ENCODE results near the gene MAML3. TPM values are rescaled to one million over a fixed set of nuclear protein-coding genes. Genes with fewer than 3 reads are reported as not detected.

The MAML3 gene
- total and polyA plus RNA-seq, 3 experiments from 2014 or later, result 0.44 to 0.57 (median 0.52) TPM

GRCh38 chr4:140185412-140186081, 31.6 kb upstream of the MAML3 start:
- H3K27ac Mint-ChIP-seq, result peak overlapping the region in 1 of 8 donors; percentile 25
- Histone ChIP-seq H3K36me3 (ENCODE audit: insufficient read depth, low read length) (no peaks in the 10 kb centered on the region), H3K27ac (ENCODE audit: low read depth, low read length) (no peak overlapping the region), H3K9me3 (ENCODE audit: low read length) (no peaks in the 10 kb centered on the region), H3K27me3 (ENCODE audit: insufficient read depth, low read length, poor library complexity, severe bottlenecking) (no peaks in the 10 kb centered on the region), H3K4me3 (ENCODE audit: low read length) (no peak overlapping the region), H3K4me1 (ENCODE audit: insufficient read depth, low read length) (no peaks in the 10 kb centered on the region)
- H3K36me3 Mint-ChIP-seq, result no peaks in the 10 kb centered on the region
- no peaks in the 10 kb centered on the region for H3K4me1 Mint-ChIP-seq
- H3K4me3 Mint-ChIP-seq, result no peak overlapping the region
- no peaks in the 10 kb centered on the region for H3K9me3 Mint-ChIP-seq
- ChIA-PET POLR2A (no interaction called here), CTCF (interaction anchor here (0.9 kb wide), 1 partner anchor 67 kb away, joined by 3 read pairs; no protein-coding TSS in a partner anchor)
- DNase-seq, result no peak
- H3K27me3 Mint-ChIP-seq, result peaks cover 4 to 11% of the 10 kb centered on the region in 2 donors

GRCh38 chr4:140183270-140183669, 29.3 kb upstream of the MAML3 start:
- no peak overlapping the region for H3K4me3 ChIP-seq (ENCODE audit: low read length)
- Mint-ChIP-seq H3K4me3 (no peak overlapping the region), H3K36me3 (no peaks in the 10 kb centered on the region), H3K27ac (no peak overlapping the region), H3K9me3 (no peaks in the 10 kb centered on the region), H3K27me3 (peaks cover 4 to 13% of the 10 kb centered on the region in 2 donors), H3K4me1 (no peaks in the 10 kb centered on the region)
- H3K9me3 ChIP-seq (ENCODE audit: low read length), result no peaks in the 10 kb centered on the region
- ChIA-PET CTCF (no interaction called here), POLR2A (interaction anchor here (0.6 kb wide), 1 partner anchor 540 kb away, joined by 3 read pairs; no protein-coding TSS in a partner anchor)
- H3K4me1 ChIP-seq (ENCODE audit: insufficient read depth, low read length), result no peaks in the 10 kb centered on the region
- no peaks in the 10 kb centered on the region for H3K27me3 ChIP-seq (ENCODE audit: insufficient read depth, low read length, poor library complexity, severe bottlenecking)
- no peak overlapping the region for H3K27ac ChIP-seq (ENCODE audit: low read depth, low read length)
- DNase-seq, result no peak
- no peaks in the 10 kb centered on the region for H3K36me3 ChIP-seq (ENCODE audit: insufficient read depth, low read length)

- no peaks in the 10 kb centered on the region for H3K9me3 Mint-ChIP-seq
- no peak overlapping the region for H3K27ac ChIP-seq (ENCODE audit: low read depth, low read length)
- CTCF ChIA-PET, result no interaction called here
- H3K36me3 Mint-ChIP-seq, result no peaks in the 10 kb centered on the region
- no peaks in the 10 kb centered on the region for H3K9me3 ChIP-seq (ENCODE audit: low read length)
- no peak for DNase-seq
- no peak overlapping the region for H3K27ac Mint-ChIP-seq
- H3K4me3 ChIP-seq (ENCODE audit: low read length), result no peak overlapping the region
- H3K4me3 Mint-ChIP-seq, result no peak overlapping the region
- H3K27me3 ChIP-seq (ENCODE audit: insufficient read depth, low read length, poor library complexity, severe bottlenecking), result no peaks in the 10 kb centered on the region
- peaks cover 8 to 17% of the 10 kb centered on the region in 2 donors for H3K27me3 Mint-ChIP-seq
- no peaks in the 10 kb centered on the region for H3K36me3 ChIP-seq (ENCODE audit: insufficient read depth, low read length)
- H3K4me1 ChIP-seq (ENCODE audit: insufficient read depth, low read length), result no peaks in the 10 kb centered on the region
- POLR2A ChIA-PET, result no interaction called here
- H3K4me1 Mint-ChIP-seq, result no peaks in the 10 kb centered on the region
Observed at GRCh38 chr4:140180577-140180976, 26.6 kb upstream of the MAML3 start.

- H3K4me3 Mint-ChIP-seq, result no peak overlapping the region
- H3K4me1 Mint-ChIP-seq, result no peaks in the 10 kb centered on the region
- no peak overlapping the region for H3K27ac ChIP-seq (ENCODE audit: low read depth, low read length)
- H3K36me3 ChIP-seq (ENCODE audit: insufficient read depth, low read length), result no peaks in the 10 kb centered on the region
- no peaks in the 10 kb centered on the region for H3K4me1 ChIP-seq (ENCODE audit: insufficient read depth, low read length)
- peaks cover 12 to 17% of the 10 kb centered on the region in 2 donors for H3K27me3 Mint-ChIP-seq
- no peak overlapping the region for H3K27ac Mint-ChIP-seq
- H3K4me3 ChIP-seq (ENCODE audit: low read length), result no peak overlapping the region
- H3K9me3 ChIP-seq (ENCODE audit: low read length), result no peaks in the 10 kb centered on the region
- ChIA-PET CTCF (no interaction called here), POLR2A (no interaction called here)
- H3K9me3 Mint-ChIP-seq, result no peaks in the 10 kb centered on the region
- no peaks in the 10 kb centered on the region for H3K36me3 Mint-ChIP-seq
- no peak for DNase-seq
- H3K27me3 ChIP-seq (ENCODE audit: insufficient read depth, low read length, poor library complexity, severe bottlenecking), result no peaks in the 10 kb centered on the region
Observed at GRCh38 chr4:140176735-140177134, 22.8 kb upstream of the MAML3 start.

GRCh38 chr4:140174543-140174942, 20.6 kb upstream of the MAML3 start:
- Histone ChIP-seq H3K27me3 (ENCODE audit: insufficient read depth, low read length, poor library complexity, severe bottlenecking) (no peaks in the 10 kb centered on the region), H3K9me3 (ENCODE audit: low read length) (no peaks in the 10 kb centered on the region), H3K36me3 (ENCODE audit: insufficient read depth, low read length) (no peaks in the 10 kb centered on the region), H3K27ac (ENCODE audit: low read depth, low read length) (no peak overlapping the region), H3K4me1 (ENCODE audit: insufficient read depth, low read length) (no peaks in the 10 kb centered on the region), H3K4me3 (ENCODE audit: low read length) (no peak overlapping the region)
- H3K27me3 Mint-ChIP-seq, result peaks cover 12 to 15% of the 10 kb centered on the region in 2 donors
- ChIA-PET POLR2A (no interaction called here), CTCF (no interaction called here)
- no peak overlapping the region for H3K4me3 Mint-ChIP-seq
- H3K4me1 Mint-ChIP-seq, result no peaks in the 10 kb centered on the region
- no peak overlapping the region for H3K27ac Mint-ChIP-seq
- DNase-seq, result no peak
- no peaks in the 10 kb centered on the region for H3K36me3 Mint-ChIP-seq
- no peaks in the 10 kb centered on the region for H3K9me3 Mint-ChIP-seq

- H3K36me3 Mint-ChIP-seq, result no peaks in the 10 kb centered on the region
- Histone ChIP-seq H3K36me3 (ENCODE audit: insufficient read depth, low read length) (no peaks in the 10 kb centered on the region), H3K27ac (ENCODE audit: low read depth, low read length) (no peak overlapping the region), H3K4me3 (ENCODE audit: low read length) (no peak overlapping the region), H3K27me3 (ENCODE audit: insufficient read depth, low read length, poor library complexity, severe bottlenecking) (no peaks in the 10 kb centered on the region), H3K4me1 (ENCODE audit: insufficient read depth, low read length) (no peaks in the 10 kb centered on the region), H3K9me3 (ENCODE audit: low read length) (no peaks in the 10 kb centered on the region)
- no peak overlapping the region for H3K27ac Mint-ChIP-seq
- H3K4me3 Mint-ChIP-seq, result no peak overlapping the region
- no peaks in the 10 kb centered on the region for H3K9me3 Mint-ChIP-seq
- CTCF ChIA-PET, result no interaction called here
- no peaks in the 10 kb centered on the region for H3K4me1 Mint-ChIP-seq
- POLR2A ChIA-PET, result no interaction called here
- no peak for DNase-seq
- peaks cover 11 to 16% of the 10 kb centered on the region in 2 donors for H3K27me3 Mint-ChIP-seq
Observed at GRCh38 chr4:140172960-140173359, 19.0 kb upstream of the MAML3 start.

GRCh38 chr4:140170299-140170698, 16.3 kb upstream of the MAML3 start:
- Histone ChIP-seq H3K36me3 (ENCODE audit: insufficient read depth, low read length) (no peaks in the 10 kb centered on the region), H3K9me3 (ENCODE audit: low read length) (no peaks in the 10 kb centered on the region), H3K27me3 (ENCODE audit: insufficient read depth, low read length, poor library complexity, severe bottlenecking) (no peaks in the 10 kb centered on the region), H3K27ac (ENCODE audit: low read depth, low read length) (no peak overlapping the region), H3K4me1 (ENCODE audit: insufficient read depth, low read length) (no peaks in the 10 kb centered on the region), H3K4me3 (ENCODE audit: low read length) (no peak overlapping the region)
- POLR2A ChIA-PET, result no interaction called here
- CTCF ChIA-PET, result no interaction called here
- H3K27ac Mint-ChIP-seq, result no peak overlapping the region
- no peaks in the 10 kb centered on the region for H3K36me3 Mint-ChIP-seq
- H3K4me3 Mint-ChIP-seq, result no peak overlapping the region
- H3K4me1 Mint-ChIP-seq, result no peaks in the 10 kb centered on the region
- H3K9me3 Mint-ChIP-seq, result no peaks in the 10 kb centered on the region
- H3K27me3 Mint-ChIP-seq, result peaks cover 10 to 11% of the 10 kb centered on the region in 2 donors
- DNase-seq, result no peak

- peaks cover 7 to 10% of the 10 kb centered on the region in 2 donors for H3K27me3 Mint-ChIP-seq
Observed at GRCh38 chr4:140168936-140169335, 15.0 kb upstream of the MAML3 start.

More at GRCh38 chr4:140168936-140169335, 15.0 kb upstream of the MAML3 start:
- Histone ChIP-seq H3K9me3 (ENCODE audit: low read length) (no peaks in the 10 kb centered on the region), H3K4me3 (ENCODE audit: low read length) (no peak overlapping the region), H3K27me3 (ENCODE audit: insufficient read depth, low read length, poor library complexity, severe bottlenecking) (no peaks in the 10 kb centered on the region), H3K4me1 (ENCODE audit: insufficient read depth, low read length) (no peaks in the 10 kb centered on the region), H3K36me3 (ENCODE audit: insufficient read depth, low read length) (no peaks in the 10 kb centered on the region), H3K27ac (ENCODE audit: low read depth, low read length) (no peak overlapping the region)
- Mint-ChIP-seq H3K36me3 (no peaks in the 10 kb centered on the region), H3K9me3 (no peaks in the 10 kb centered on the region), H3K27ac (no peak overlapping the region), H3K4me3 (no peak overlapping the region), H3K4me1 (no peaks in the 10 kb centered on the region)
- POLR2A ChIA-PET, result no interaction called here
- DNase-seq, result no peak
- CTCF ChIA-PET, result no interaction called here

Data from CD8-positive, alpha-beta memory T cell (primary cell).